HL-60/S4 treated with phorbol 12-myristate 13-acetate at 8.2 ng/mL for 4 days and 3 days (cell line): ENCODE measurements around the gene SRCIN1.
"Not testable (repeated sequence)": the region's sequence is repeated elsewhere in the genome, so short reads cannot be mapped to it uniquely, and the experiment has no call there.

Experiments
- in situ Hi-C: fragments of 300-500 bp; cut with MboI; formaldehyde crosslinking; loops from 2 replicates; pipeline ENCODE4 v1.15.0; 2022; ENCODE audit warnings: low sequenced_read_pairs

SRCIN1 gene

GRCh38 chr17:38550661-38551060 lies 55.1 kb downstream of the SRCIN1 start:
- in situ Hi-C loops, result no loop called here

- in situ Hi-C loops, result no loop called here
Observed at GRCh38 chr17:38549285-38549684, 56.5 kb downstream of the SRCIN1 start.

DNA sequence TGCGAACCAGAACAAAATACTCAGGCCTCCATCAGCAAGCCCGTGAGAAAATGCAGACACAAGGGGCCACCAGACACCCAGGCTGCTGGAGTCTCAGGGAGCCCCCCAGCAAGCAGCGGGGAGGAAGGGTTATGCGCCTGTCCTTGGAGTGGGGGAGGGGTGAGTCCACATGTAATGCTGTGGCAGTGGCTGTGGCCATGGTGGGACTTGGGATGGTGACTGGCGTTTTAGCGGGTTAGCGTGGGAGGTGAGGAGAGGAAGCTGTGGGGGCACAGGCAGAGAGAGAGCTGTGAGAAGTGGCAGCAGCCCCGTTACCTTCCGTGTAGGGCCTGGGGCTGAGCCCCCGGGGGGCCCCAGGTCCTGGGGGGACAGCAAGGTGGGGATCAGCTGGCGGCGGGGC lies 58.3 kb downstream of the SRCIN1 start:
- in situ Hi-C loops, result no loop called here

DNA sequence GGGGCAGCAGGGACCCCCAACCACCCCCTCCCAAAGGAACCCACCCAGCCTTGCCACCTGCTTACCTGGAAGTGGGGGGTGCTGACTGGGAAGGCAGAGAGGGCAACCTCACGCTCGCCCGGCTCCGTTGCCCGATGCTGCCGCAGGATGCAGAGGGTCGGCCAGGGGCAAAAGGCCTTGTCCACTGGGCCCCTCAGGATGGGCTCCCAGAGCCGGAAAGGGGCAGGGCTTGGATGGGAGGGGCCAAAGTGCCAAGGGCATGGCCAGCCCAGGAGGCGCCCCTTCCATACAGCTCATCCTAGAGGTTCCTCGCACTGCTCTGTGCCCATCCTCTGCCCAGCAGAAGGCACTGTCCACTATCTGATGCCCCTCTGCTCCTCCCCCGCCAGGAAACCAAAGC lies 59.4 kb downstream of the SRCIN1 start:
- in situ Hi-C loops, result no loop called here

GRCh38 chr17:38545531-38546225 lies 60.1 kb downstream of the SRCIN1 start:
- in situ Hi-C loops, result no loop called here

- in situ Hi-C loops, result no loop called here
Observed at GRCh38 chr17:38544839-38545209, 60.9 kb downstream of the SRCIN1 start.

- in situ Hi-C loops, result no loop called here
Observed at GRCh38 chr17:38544175-38544838, 61.4 kb downstream of the SRCIN1 start.

DNA sequence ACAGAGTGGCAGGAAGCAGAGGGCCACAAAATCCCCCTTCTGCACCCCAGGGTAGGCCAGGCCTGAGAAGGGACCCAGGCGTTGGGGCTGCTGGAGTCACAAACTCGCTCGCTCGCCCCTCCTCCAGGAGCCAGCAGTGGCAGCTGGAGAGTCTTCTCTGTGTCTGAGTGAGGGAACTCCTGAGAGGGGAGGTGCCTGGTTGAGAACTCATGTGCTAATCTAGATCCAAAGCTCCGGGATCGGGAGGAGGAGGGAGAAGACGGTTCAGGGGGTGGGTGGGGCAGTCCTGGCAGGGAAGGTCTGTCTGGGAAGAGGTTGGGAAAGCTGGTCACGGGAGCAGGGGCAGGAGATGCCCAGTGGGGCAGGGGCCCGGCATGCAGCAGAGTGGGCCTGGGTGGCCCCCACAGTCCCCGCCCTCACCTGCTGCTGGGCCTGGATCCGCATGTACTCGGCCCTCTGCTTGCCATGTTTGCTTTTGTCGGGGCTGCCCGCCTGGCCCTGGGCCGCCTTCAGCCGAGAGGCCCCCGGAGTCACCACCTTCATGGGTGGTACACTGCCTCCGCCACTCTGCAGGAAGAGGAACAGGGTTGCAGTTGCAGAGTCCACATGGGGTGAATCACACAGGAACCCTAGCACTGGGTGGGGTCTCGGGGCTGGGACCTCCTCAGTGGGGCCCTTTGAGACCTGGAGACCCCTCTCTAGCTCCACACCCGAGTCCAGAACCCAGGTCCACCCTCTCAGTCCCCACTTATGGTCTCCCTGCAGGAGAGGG lies 62.2 kb downstream of the SRCIN1 start:
- in situ Hi-C loops, result no loop called here

GRCh38 chr17:38542286-38542685 lies 63.5 kb downstream of the SRCIN1 start:
- in situ Hi-C loops, result no loop called here

DNA sequence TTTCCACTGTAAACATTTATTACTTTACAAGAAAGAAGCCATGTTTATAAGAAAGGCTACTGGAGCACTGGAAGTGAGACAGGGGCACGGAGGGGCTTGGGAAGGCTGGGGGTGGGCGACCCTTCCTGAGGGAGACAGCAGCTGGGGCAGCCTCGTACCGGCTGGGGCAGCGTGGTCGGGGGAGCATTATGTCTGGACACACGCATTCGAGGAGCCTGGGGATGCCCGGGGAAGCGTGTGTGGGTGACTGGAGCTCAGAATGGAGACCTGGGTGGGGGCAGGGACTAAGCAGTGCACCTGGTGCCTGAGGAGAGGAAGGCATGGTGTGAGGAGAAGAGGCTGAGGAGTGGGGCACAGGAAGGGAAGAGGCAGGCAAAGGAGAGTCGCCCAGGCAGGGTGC lies 64.5 kb downstream of the SRCIN1 start:
- in situ Hi-C loops, result no loop called here

DNA sequence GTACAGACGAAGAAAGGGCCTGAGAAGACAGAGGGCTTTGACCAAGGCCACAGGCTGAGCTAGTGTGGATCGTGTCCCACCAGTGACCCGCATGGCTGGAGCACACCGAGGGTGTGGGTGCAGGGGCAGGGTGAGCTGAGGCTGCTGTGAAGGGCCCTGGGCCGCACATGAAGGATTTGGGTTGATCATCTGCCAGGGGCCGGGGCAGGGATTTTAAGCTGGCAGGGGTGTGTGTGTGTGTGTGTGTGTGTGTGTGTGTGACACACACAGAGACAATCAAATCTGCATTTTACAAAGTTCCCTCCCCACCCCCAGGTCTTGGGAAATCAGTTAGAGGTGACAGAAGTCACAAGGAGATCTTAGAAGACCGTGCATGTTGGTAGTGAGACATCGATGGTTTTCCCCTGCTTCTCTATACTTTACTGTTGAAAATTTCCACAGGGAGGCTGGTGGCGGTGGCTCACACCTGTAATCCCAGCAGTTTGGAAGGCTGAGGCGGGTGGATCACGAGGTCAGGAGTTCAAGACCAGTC lies 65.2 kb downstream of the SRCIN1 start:
- in situ Hi-C loops, result no loop called here

GRCh38 chr17:38539386-38539785 lies 66.4 kb downstream of the SRCIN1 start:
- in situ Hi-C loops, result no loop called here

DNA sequence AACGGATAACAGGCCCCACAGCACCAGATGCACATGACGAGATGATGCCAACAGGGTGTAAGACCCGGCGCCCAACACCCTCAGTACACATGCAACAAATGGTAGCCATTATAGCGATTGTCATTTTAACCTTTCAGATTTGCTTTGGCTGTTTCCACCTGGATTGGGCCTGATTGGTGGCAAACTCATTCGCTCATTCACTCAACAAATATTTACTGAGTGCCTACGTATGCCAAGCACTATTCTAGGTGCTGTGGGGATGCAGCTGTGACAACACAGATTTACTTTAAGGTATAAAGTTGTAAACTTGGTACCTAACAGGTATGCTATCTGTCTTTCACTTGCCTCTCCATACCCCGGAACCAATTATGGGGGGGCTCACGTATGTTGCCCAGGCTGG lies 66.8 kb downstream of the SRCIN1 start:
- in situ Hi-C loops, result no loop called here

DNA sequence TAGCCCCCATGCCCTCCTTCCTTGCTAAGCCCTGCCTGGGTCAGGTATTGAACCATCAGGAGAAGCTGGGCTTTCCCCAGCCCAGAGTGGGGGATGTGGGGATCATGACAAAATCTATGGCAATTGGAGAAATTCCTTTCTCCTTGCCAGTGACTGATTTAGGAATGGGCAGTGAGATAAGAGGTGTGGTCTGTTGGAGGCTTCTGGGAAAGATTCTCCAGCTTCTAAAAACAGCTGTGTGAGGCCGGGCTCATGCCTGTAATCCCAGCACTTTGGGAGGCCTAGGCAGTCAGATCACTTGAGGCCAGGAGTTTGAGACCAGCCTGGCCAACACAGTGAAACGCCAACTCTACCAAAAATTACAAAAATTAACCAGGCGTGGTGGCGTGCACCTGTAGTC lies 69.1 kb downstream of the SRCIN1 start:
- in situ Hi-C loops, result no loop called here

DNA sequence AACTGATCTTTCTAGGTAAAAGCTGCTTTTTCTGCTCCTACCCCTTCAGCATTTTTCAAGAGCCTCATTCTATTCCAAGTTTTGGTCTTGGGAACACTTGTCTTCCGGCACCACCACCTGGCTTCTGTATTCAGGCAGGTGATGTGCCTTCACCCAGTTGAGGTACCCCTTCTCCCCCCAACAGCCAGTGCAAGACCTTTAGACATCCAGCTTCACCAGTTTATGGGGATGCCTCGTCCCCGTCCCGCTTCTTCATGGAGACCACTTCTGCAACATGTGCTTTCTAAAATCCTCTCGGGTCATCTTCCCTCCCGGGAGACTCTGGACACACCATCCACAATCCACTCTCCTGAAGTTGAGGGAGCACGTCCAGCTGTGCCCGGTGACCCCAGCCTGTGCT lies 69.9 kb downstream of the SRCIN1 start:
- in situ Hi-C loops, result no loop called here

DNA sequence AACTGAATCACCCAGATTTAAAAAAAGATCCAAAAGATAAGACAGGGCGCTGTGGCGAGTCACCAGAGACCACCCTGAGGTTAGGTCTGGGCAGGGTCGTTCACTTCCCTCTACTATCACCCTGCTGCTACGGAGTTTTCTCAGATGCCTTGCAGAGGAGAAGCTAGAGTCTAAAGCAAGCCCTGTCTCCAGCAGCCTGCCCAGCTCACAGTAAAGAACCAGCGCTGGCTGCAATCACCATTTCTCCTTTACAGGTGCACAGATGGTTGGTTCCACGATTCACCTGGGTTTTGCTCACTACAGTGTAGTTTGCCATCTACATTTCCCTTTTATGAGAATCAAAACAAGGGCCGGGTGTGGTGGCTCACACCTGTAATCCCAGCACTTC lies 71.3 kb downstream of the SRCIN1 start:
- in situ Hi-C loops, result no loop called here

- in situ Hi-C loops, result no loop called here
Observed at GRCh38 chr17:38533866-38534497, 71.8 kb downstream of the SRCIN1 start.

DNA sequence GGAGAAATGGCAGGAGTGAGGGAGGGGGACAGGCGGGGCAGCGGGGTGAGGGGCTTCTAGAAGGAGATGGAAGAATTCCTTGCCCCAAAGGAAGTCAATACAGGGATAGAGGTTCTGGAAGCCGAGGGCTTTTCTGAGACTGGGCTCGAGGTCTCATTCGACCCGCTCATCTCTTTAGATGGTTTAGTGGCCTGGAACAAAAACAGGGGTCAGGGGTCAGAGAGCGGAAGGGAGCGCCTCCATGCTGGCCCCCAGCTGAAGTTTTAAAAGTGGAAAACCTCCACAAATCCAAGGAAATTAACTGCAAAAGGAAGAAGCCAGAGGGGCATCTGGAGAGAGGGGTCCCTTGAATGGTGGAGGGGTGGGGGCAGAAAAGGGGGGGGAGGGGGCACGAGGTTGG lies 72.5 kb downstream of the SRCIN1 start:
- in situ Hi-C loops, result no loop called here

- in situ Hi-C loops, result no loop called here
Observed at GRCh38 chr17:38532451-38532850, 73.3 kb downstream of the SRCIN1 start.

DNA sequence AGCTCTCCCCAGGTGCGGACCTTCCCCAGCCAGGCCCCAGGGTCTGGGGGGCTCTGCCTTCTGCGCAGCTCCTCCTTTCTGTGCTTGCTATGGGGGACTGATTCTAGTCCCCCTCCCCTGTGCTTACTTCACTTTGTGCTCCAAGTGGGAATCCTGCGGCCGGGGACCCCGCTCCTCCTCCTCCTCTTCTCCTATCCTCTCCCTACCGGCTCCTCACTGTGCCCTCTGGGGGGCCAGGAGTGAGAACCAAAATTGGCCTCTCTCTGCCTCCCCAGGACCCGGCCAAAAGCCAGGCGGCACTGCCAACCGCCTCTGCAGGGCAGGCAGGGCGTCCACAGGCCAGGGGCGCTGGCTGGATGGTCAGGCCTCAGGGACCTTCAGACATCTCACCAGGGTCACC lies 74.0 kb downstream of the SRCIN1 start:
- in situ Hi-C loops, result not testable (repeated sequence)

GRCh38 chr17:38530856-38531255 lies 74.9 kb downstream of the SRCIN1 start:
- in situ Hi-C loops, result not testable (repeated sequence)
